Central memory CD4-positive, alpha-beta T cell (primary cell): Measurements from ENCODE around the gene NHLH1.

ENCODE experiments used
- DNase-seq: peaks from one replicate; pipeline ENCODE4 v3.0.0; 2022

The NHLH1 gene

GRCh38 chr1:160359559-160360226 is 7.2 kb upstream of the NHLH1 start:
- no peak for DNase-seq

GRCh38 chr1:160360227-160360695 is 6.6 kb upstream of the NHLH1 start:
- DNase-seq: no peak

- no peak for DNase-seq
Observed at GRCh38 chr1:160361199-160361598, 5.7 kb upstream of the NHLH1 start.

- no peak for DNase-seq
Observed at GRCh38 chr1:160361814-160362167, 5.1 kb upstream of the NHLH1 start.

GRCh38 chr1:160362168-160362957 is 4.5 kb upstream of the NHLH1 start:
- no peak for DNase-seq

GRCh38 chr1:160363010-160363409 is 3.9 kb upstream of the NHLH1 start:
- DNase-seq: no peak

- DNase-seq: no peak
Observed at GRCh38 chr1:160363951-160364735, 2.7 kb upstream of the NHLH1 start.

- no peak for DNase-seq
Observed at GRCh38 chr1:160365325-160365724, 1.5 kb upstream of the NHLH1 start.

GRCh38 chr1:160367516-160367900 is 637 bp downstream of the NHLH1 start:
- no peak for DNase-seq

GRCh38 chr1:160367934-160368923 is 1.4 kb downstream of the NHLH1 start:
- no peak for DNase-seq

- DNase-seq: no peak
Observed at GRCh38 chr1:160369087-160369486, 2.2 kb downstream of the NHLH1 start.

- no peak for DNase-seq
Observed at GRCh38 chr1:160370561-160371345, 3.9 kb downstream of the NHLH1 start.

GRCh38 chr1:160371346-160371631 is 4.4 kb downstream of the NHLH1 start:
- no peak for DNase-seq

- DNase-seq: no peak
Observed at GRCh38 chr1:160371756-160372155, 4.9 kb downstream of the NHLH1 start.

- DNase-seq: no peak
Observed at GRCh38 chr1:160373696-160374095, 6.8 kb downstream of the NHLH1 start.

- DNase-seq: no peak
Observed at GRCh38 chr1:160374306-160375110, 7.6 kb downstream of the NHLH1 start.

- DNase-seq: no peak
Observed at GRCh38 chr1:160375788-160376524, 9.1 kb downstream of the NHLH1 start.

GRCh38 chr1:160376525-160377131 is 9.8 kb downstream of the NHLH1 start:
- peak; percentile 35 for DNase-seq

GRCh38 chr1:160377585-160378206 is 10.8 kb downstream of the NHLH1 start:
- DNase-seq: no peak
